ENCODE data around the gene CANX.

The CANX gene

DNA sequence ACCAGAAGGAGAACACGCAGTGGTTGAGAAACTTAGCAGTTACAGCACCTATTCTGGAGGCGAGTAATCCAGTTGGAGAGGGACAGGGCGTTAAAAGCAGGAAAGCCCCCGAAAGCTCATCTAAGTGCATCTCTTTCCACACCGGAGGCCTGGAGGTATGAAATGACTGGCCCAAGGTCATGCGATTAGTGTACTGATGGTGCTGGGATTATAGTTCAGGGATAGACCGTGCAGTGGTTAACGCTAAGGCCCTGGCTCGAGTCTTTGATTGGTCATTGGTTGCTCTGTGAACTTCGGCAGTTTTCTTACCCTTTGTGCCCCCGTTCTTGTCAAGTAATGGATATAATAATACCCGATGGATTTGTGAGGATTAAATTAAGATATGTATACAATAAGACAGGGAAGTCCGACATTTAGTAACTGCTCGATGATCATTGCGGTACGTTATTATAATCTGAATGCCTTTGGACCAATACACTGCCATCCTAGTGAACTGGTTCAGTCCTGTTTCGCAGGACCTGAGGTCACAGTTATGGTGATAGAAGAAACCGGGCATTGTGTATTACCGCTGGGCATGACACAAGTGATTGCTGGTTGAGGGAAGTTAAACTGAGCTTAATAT, 960 bp downstream of the CANX start:
- TF ChIP-seq, protein P1, sequence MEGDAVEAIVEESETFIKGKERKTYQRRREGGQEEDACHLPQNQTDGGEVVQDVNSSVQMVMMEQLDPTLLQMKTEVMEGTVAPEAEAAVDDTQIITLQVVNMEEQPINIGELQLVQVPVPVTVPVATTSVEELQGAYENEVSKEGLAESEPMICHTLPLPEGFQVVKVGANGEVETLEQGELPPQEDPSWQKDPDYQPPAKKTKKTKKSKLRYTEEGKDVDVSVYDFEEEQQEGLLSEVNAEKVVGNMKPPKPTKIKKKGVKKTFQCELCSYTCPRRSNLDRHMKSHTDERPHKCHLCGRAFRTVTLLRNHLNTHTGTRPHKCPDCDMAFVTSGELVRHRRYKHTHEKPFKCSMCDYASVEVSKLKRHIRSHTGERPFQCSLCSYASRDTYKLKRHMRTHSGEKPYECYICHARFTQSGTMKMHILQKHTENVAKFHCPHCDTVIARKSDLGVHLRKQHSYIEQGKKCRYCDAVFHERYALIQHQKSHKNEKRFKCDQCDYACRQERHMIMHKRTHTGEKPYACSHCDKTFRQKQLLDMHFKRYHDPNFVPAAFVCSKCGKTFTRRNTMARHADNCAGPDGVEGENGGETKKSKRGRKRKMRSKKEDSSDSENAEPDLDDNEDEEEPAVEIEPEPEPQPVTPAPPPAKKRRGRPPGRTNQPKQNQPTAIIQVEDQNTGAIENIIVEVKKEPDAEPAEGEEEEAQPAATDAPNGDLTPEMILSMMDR (IDR thresholded peaks at IDR 0.05; ENCODE audit: extremely low read depth, missing control alignments), result no peak
- DNase-seq (ENCODE audit: low spot score), result peak; percentile 48

DNA sequence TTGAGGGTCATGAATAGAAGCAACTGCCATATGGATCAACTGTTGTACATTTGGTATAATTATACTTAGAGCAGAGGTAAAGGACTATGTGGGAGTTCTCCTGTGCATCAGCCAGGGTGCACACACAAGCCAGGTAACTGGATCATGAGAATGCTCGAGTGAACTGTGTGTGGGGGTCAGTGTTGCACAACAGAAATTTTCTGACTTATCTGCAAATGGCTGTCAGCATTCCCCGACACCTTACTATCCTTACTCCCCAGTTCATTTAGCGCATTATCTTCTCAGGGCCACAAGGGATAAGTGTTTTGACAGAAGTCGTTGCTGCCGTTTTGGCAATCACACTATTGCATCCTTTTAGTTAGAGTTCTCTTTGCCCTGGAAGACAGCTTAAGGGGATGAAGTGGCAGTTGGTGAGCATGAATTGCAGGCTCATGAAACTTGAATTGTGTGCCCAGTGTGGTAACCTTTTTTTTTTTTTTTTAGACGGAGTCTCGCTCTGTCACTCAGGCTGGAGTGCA, 1.7 kb downstream of the CANX start:
- TF ChIP-seq, protein P1 (IDR thresholded peaks at IDR 0.05; ENCODE audit: extremely low read depth, missing control alignments), result no peak
- no peak for DNase-seq (ENCODE audit: low spot score)

DNA sequence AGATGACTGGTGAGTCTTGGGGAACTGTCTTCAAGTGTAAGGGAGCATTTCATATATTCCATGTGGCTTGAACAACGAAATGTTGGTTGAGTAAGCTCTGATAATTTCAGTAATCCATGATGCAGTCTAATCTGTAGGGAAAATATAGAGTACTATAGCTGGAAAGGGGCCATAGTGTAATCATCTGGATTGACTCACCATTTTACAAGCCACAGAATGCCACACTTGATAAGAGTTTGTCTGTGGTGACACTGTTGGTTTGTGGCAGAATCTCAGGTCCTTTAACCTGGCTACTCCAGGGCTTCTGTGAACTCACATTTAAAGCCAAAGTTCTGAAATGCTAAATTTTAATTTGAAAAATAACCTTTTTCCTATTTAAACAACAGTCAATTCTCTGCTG, 17.5 kb downstream of the CANX start:
- TF ChIP-seq, protein P1 (IDR thresholded peaks at IDR 0.05; ENCODE audit: extremely low read depth, missing control alignments), result no peak
- no peak for DNase-seq (ENCODE audit: low spot score)

DNA sequence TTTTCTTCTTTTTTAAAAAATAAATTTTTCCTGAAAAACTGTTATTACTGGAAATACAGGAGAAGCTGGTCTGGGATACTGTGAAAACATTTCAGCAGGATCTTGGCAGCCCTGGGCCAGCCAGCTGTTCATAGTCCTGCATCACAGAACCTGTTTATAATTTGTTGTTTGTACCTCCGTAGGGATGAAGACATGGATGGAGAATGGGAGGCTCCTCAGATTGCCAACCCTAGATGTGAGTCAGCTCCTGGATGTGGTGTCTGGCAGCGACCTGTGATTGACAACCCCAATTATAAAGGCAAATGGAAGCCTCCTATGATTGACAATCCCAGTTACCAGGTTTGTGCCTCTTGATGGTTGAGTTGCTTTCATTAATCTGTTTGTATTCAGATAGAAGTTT, 21.5 kb downstream of the CANX start:
- TF ChIP-seq, protein P1 (IDR thresholded peaks at IDR 0.05; ENCODE audit: extremely low read depth, missing control alignments), result no peak
- DNase-seq (ENCODE audit: low spot score), result no peak

DNA sequence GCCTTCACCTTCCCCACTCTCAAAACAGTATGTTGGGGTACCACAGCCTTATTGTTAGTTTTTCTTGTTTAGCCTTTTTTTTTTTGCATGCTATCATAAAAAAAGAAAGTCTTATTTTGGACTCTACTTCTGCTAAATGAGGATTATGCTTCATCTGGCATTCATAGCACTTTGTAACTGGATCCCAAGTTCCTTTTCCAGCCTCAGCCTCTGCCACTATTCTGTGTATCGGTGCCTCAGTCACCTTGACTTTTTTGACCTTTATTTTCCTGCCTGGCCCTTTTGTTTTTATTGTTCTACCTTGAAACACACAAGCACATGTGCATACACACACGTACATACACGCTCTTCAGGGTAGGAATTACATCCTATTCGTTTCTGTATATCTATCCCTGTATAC, 25.4 kb downstream of the CANX start:
- no peak for DNase-seq (ENCODE audit: low spot score)
- TF ChIP-seq, protein P1 (IDR thresholded peaks at IDR 0.05; ENCODE audit: extremely low read depth, missing control alignments), result no peak

DNA sequence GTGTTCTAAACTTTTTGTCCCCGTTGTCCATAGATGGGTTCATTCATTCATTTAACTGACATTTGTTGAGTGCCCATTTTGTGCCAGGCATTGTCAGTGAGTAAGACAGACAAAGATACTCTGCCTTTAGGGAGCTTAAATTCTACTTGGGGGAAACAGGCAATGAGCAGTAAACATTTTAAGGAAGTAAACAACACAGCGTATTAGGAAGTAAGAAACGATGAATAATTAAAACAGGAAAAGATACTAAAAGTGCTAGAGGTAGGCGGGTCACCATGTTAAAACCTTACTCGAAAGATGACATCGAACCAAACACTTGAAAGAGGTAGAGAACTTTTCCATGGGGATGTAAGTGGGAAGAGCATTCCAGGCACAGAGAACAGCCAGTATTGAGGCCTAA, 28.3 kb downstream of the CANX start:
- DNase-seq (ENCODE audit: low spot score), result no peak
- TF ChIP-seq, protein P1 (IDR thresholded peaks at IDR 0.05; ENCODE audit: extremely low read depth, missing control alignments), result no peak

DNA sequence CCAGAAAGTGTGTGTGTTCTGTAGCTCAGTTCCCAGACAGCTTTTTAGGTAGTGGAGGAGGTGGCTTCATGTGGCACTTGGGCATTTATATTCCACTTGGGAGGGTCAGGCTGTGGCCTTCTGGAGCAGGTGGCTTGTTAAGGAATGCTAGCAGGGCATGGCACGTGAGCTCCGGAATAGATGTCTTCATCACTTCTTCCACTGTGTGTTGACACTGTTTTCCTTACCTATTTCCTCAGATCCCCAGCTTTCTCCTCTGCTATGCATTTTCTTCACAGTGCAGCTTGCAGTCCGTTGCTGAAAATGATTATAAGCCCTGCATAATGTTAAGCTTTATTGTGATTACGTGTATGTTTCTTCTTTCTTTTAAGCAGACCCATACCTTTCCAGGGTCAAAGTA, 30.5 kb downstream of the CANX start:
- TF ChIP-seq, protein P1 (IDR thresholded peaks at IDR 0.05; ENCODE audit: extremely low read depth, missing control alignments), result no peak
- no peak for DNase-seq (ENCODE audit: low spot score)
